H9 (cell line): Measurements from ENCODE around the gene TFPI. TPM values are rescaled to one million over a fixed set of nuclear protein-coding genes. Genes with fewer than 3 reads are reported as not detected.
A peak's percentile ranks its signal among the peaks of the same experiment; 100 is the strongest.

Experiments
- DNase-seq: peaks from one replicate; pipeline ENCODE4 v3.0.0-alpha.2; 2017
- H2AFZ ChIP-seq: one replicate; pipeline ENCODE4 v1.6.1; 2013; ENCODE audit warnings: mild to moderate bottlenecking, low read length, control low read depth, moderate library complexity
- H2AK5ac ChIP-seq: 2 replicates; pipeline ENCODE4 v1.6.1; 2013; ENCODE audit warnings: low read length, control low read depth, mixed read lengths; ENCODE audit not compliant: insufficient read length
- H2BK120ac ChIP-seq: one replicate; pipeline ENCODE4 v1.6.1; 2013; ENCODE audit warnings: low read depth, mild to moderate bottlenecking, low read length, control low read depth, inconsistent platforms; ENCODE audit not compliant: poor library complexity, severe bottlenecking
- H2BK12ac ChIP-seq: 2 replicates; pipeline ENCODE4 v1.6.1; 2013; ENCODE audit warnings: low read length, control low read depth, mixed read lengths, low read depth; ENCODE audit not compliant: insufficient read length
- H2BK15ac ChIP-seq: 2 replicates; pipeline ENCODE4 v1.6.1; 2013; ENCODE audit warnings: low read depth, low read length, control low read depth
- H2BK20ac ChIP-seq: one replicate; pipeline ENCODE4 v1.6.1; 2013; ENCODE audit warnings: low read depth, mild to moderate bottlenecking, low read length, control low read depth, inconsistent platforms; ENCODE audit not compliant: poor library complexity, severe bottlenecking
- H2BK5ac ChIP-seq: 2 replicates; pipeline ENCODE4 v1.6.1; 2013; ENCODE audit warnings: low read length, control low read depth, mixed read lengths; ENCODE audit not compliant: insufficient read length
- H3K14ac ChIP-seq: 2 replicates; pipeline ENCODE4 v1.6.1; 2013; ENCODE audit warnings: low read length, control low read depth; ENCODE audit not compliant: insufficient read depth
- H3K18ac ChIP-seq: 2 replicates; pipeline ENCODE4 v1.6.1; 2013; ENCODE audit warnings: low read depth, mild to moderate bottlenecking, mixed read lengths, low read length, control low read depth; ENCODE audit not compliant: insufficient read length
- H3K23ac ChIP-seq: 2 replicates; pipeline ENCODE4 v1.6.1; 2013; ENCODE audit warnings: low read length, control low read depth, mixed read lengths, low read depth; ENCODE audit not compliant: insufficient read length
- H3K23me2 ChIP-seq: 2 replicates; pipeline ENCODE4 v1.6.1; 2013; ENCODE audit warnings: low read depth, mild to moderate bottlenecking, mixed read lengths, low read length, control low read depth; ENCODE audit not compliant: insufficient read length, poor library complexity, severe bottlenecking
- H3K27ac ChIP-seq: 2 replicates; pipeline ENCODE4 v1.5.1; 2013; ENCODE audit warnings: low read length, control low read depth, mixed read lengths, low read depth; ENCODE audit not compliant: insufficient read length
- H3K27me3 ChIP-seq: 2 replicates; pipeline ENCODE4 v1.6.1; 2013; ENCODE audit warnings: low read length, control low read depth, inconsistent platforms; ENCODE audit not compliant: insufficient read depth
- H3K4ac ChIP-seq: 2 replicates; pipeline ENCODE4 v1.6.1; 2013; ENCODE audit warnings: low read depth, mild to moderate bottlenecking, control low read depth, inconsistent platforms, low read length, moderate library complexity
- H3K4me1 ChIP-seq: 2 replicates; pipeline ENCODE4 v1.6.1; 2013; ENCODE audit warnings: low read length, control low read depth, inconsistent platforms; ENCODE audit not compliant: insufficient read depth
- H3K4me2 ChIP-seq: 2 replicates; pipeline ENCODE4 v1.6.1; 2013; ENCODE audit warnings: low read length, control low read depth, mixed read lengths; ENCODE audit not compliant: insufficient read length, insufficient read depth
- H3K56ac ChIP-seq: 2 replicates; pipeline ENCODE4 v1.6.1; 2013; ENCODE audit warnings: low read depth, mild to moderate bottlenecking, mixed read lengths, low read length, control low read depth; ENCODE audit not compliant: insufficient read length
- H3K79me1 ChIP-seq: 2 replicates; pipeline ENCODE4 v1.6.1; 2013; ENCODE audit warnings: low read depth, mild to moderate bottlenecking, moderate library complexity, low read length, control low read depth, inconsistent platforms; ENCODE audit not compliant: insufficient read depth, poor library complexity, severe bottlenecking
- H3K79me2 ChIP-seq: 2 replicates; pipeline ENCODE4 v1.6.1; 2013; ENCODE audit warnings: low read length, control low read depth, inconsistent platforms; ENCODE audit not compliant: insufficient read depth
- H3K9ac ChIP-seq: 2 replicates; pipeline ENCODE4 v1.6.1; 2013; ENCODE audit warnings: low read length, control low read depth, mixed read lengths; ENCODE audit not compliant: insufficient read length; ENCODE audit errors: extremely low read depth
- H3K9me3 ChIP-seq: one replicate; pipeline ENCODE4 v1.6.1; 2013; ENCODE audit warnings: low read depth, low read length, inconsistent platforms; ENCODE audit not compliant: control insufficient read depth
- H3T11ph ChIP-seq: one replicate; pipeline ENCODE4 v1.6.1; 2013; ENCODE audit warnings: mild to moderate bottlenecking, low read length, control low read depth, inconsistent platforms
- H4K20me1 ChIP-seq: one replicate; pipeline ENCODE4 v1.6.1; 2013; ENCODE audit not compliant: control insufficient read depth, insufficient read length, insufficient read depth
- H4K5ac ChIP-seq: 2 replicates; pipeline ENCODE4 v1.6.1; 2013; ENCODE audit warnings: low read depth, mild to moderate bottlenecking, mixed read lengths, low read length, control low read depth; ENCODE audit not compliant: insufficient read length
- H4K8ac ChIP-seq: replicated peaks from 2 replicates; pipeline ENCODE4 v1.6.1; 2013; ENCODE audit warnings: low read length, control low read depth, mixed read lengths, low read depth; ENCODE audit not compliant: insufficient read length
- H4K91ac ChIP-seq: 2 replicates; pipeline ENCODE4 v1.6.1; 2013; ENCODE audit warnings: low read depth, mild to moderate bottlenecking, moderate library complexity, mixed read lengths, low read length, control low read depth; ENCODE audit not compliant: insufficient read length
- H3K27ac Mint-ChIP-seq, 3 experiments: 2 replicates in 2 of 3; 3 replicates in 1 of 3; pipeline ENCODE4 v1.8.0; 2020 to 2021; ENCODE audit warnings: mixed read lengths in 3 of 3, mild to moderate bottlenecking in 1 of 3, moderate library complexity in 1 of 3
- H3K27me3 Mint-ChIP-seq: 2 replicates; pipeline ENCODE4 v1.8.0; 2021; ENCODE audit warnings: low read depth, mild to moderate bottlenecking, moderate library complexity, mixed read lengths
- H3K36me3 Mint-ChIP-seq, 3 experiments: 2 replicates in 2 of 3; 3 replicates in 1 of 3; pipeline ENCODE4 v1.8.0; 2020 to 2021; ENCODE audit warnings: low read depth in 3 of 3, mixed read lengths in 3 of 3; ENCODE audit not compliant: insufficient read depth in 1 of 3
- H3K4me1 Mint-ChIP-seq, 2 experiments: 2 replicates each; pipeline ENCODE4 v1.8.0; 2020; ENCODE audit warnings: mixed read lengths in 2 of 2
- H3K4me3 Mint-ChIP-seq, 2 experiments: 2 replicates in 1 of 2; 3 replicates in 1 of 2; pipeline ENCODE4 v1.8.0; 2020 to 2021; ENCODE audit warnings: mild to moderate bottlenecking in 2 of 2, mixed read lengths in 2 of 2, moderate library complexity in 1 of 2
- H3K9me3 Mint-ChIP-seq, 2 experiments: 2 replicates in 1 of 2; 3 replicates in 1 of 2; pipeline ENCODE4 v1.8.0; 2020; ENCODE audit warnings: mild to moderate bottlenecking in 2 of 2, mixed read lengths in 2 of 2, moderate library complexity in 1 of 2
- CTCF ChIP-seq: fragments of 200-600 bp; sonication (generic); conservative IDR thresholded peaks from 3 replicates; pipeline ENCODE4 v1.8.0; 2021; ENCODE audit warnings: antibody characterized with exemption, mild to moderate bottlenecking
- WGBS: extraction: QIAGEN DNeasy Blood & Tissue Kit; methylation state at CpG from one replicate; pipeline ENCODE4 v1.1.7; 2013; ENCODE audit warnings: missing lambda C conversion rate, low lambda C conversion rate, mixed read lengths; ENCODE audit not compliant: insufficient read length; ENCODE audit errors: extremely low coverage; 5-methylcytosine and 5-hydroxymethylcytosine counted together
- total RNA-seq: library from RNA; stranded (reverse); gene quantifications from 2 replicates; pipeline ENCODE4 v1.2.1, GENCODE V29; 2021

The TFPI gene
- total RNA-seq, 1 experiment from 2014 or later: 5.8 TPM

- H3K56ac ChIP-seq: no peak overlapping the region
- WGBS: no CpG with 5 or more reads among the region's 7 CpGs
- no peaks in the 10 kb centered on the region; the same call in 1 of the 2 replicates for H3K4me1 ChIP-seq
- H3K36me3 Mint-ChIP-seq: peaks cover 31 to 35% (median 32%) of the 10 kb centered on the region in 3 experiments
- no peaks in the 10 kb centered on the region for H3K23me2 ChIP-seq
- H2BK12ac ChIP-seq: no peak overlapping the region
- H3K14ac ChIP-seq: 0 out of 2 replicates have a peak overlapping the region, but pooled peaks have one; percentile 6
- H4K20me1 ChIP-seq: no peaks in the 10 kb centered on the region
- H2BK20ac ChIP-seq: no peak overlapping the region
- H3K4me2 ChIP-seq: no peak overlapping the region
- H3K4me3 Mint-ChIP-seq: peak overlapping the region in 1 of 2 experiments; percentile 11; a peak in 1 of 5 replicates
- H4K8ac ChIP-seq: no peak overlapping the region
- H3T11ph ChIP-seq: no peak overlapping the region
- H3K4ac ChIP-seq: no peak overlapping the region
- no peak overlapping the region for H4K5ac ChIP-seq
- H2BK5ac ChIP-seq: no peak overlapping the region
- TF ChIP-seq CTCF: no peak
- no peaks in the 10 kb centered on the region for H3K79me1 ChIP-seq
- no peaks in the 10 kb centered on the region for H3K9me3 ChIP-seq
- H2AFZ ChIP-seq: no peak overlapping the region
- no peak overlapping the region for H3K9ac ChIP-seq
- no peak overlapping the region for H3K18ac ChIP-seq
- no peak overlapping the region for H4K91ac ChIP-seq
- no peak for DNase-seq
- no peak overlapping the region for H3K27ac ChIP-seq
- no peak overlapping the region for H2BK15ac ChIP-seq
- H2BK120ac ChIP-seq: no peak overlapping the region
- peak overlapping the region; percentile 30 to 95 (median 89); a peak in 5 of 7 replicates for H3K27ac Mint-ChIP-seq
- H2AK5ac ChIP-seq: no peak overlapping the region
- no peaks in the 10 kb centered on the region for H3K79me2 ChIP-seq
- no peak overlapping the region for H3K23ac ChIP-seq
- H3K9me3 Mint-ChIP-seq: peaks cover 25 to 30% of the 10 kb centered on the region in 2 experiments
- H3K27me3 ChIP-seq: no peaks in the 10 kb centered on the region
- H3K4me1 Mint-ChIP-seq: peaks cover 17 to 20% of the 10 kb centered on the region in 2 experiments
- peaks cover 1% of the 10 kb centered on the region; the same call in 1 of the 2 replicates for H3K27me3 Mint-ChIP-seq
These were observed 34.1 kb downstream of the TFPI start for GRCh38 chr2:187520121-187520624.
